ENCODE results near the gene ADRB2. TPM values are rescaled to one million over a fixed set of nuclear protein-coding genes. Genes with fewer than 3 reads are reported as not detected.

ADRB2 gene
- total RNA-seq, 1 donor: 27.5 TPM

- H3K27me3 ChIP-seq (ENCODE audit: insufficient read depth, low read length): no peaks in the 10 kb centered on the region
- H3K4me3 ChIP-seq (ENCODE audit: low read length): no peak overlapping the region
- peaks cover 74% of the 10 kb centered on the region for H3K4me1 ChIP-seq (ENCODE audit: insufficient read depth, low read length)
- H3K9me3 ChIP-seq (ENCODE audit: low read depth, low read length): no peaks in the 10 kb centered on the region
These were observed 7.5 kb downstream of the ADRB2 start for GRCh38 chr5:148833925-148834324.

- Histone ChIP-seq H3K9me3 (ENCODE audit: low read depth, low read length) (no peaks in the 10 kb centered on the region), H3K27me3 (ENCODE audit: insufficient read depth, low read length) (no peaks in the 10 kb centered on the region), H3K4me3 (ENCODE audit: low read length) (no peak overlapping the region), H3K4me1 (ENCODE audit: insufficient read depth, low read length) (peaks cover 66% of the 10 kb centered on the region)
These were observed 8.3 kb downstream of the ADRB2 start for GRCh38 chr5:148834689-148835088.

GRCh38 chr5:148836272-148837250 lies 10.2 kb downstream of the ADRB2 start:
- peaks cover 57% of the 10 kb centered on the region for H3K4me1 ChIP-seq (ENCODE audit: insufficient read depth, low read length)
- H3K4me3 ChIP-seq (ENCODE audit: low read length): no peak overlapping the region
- H3K9me3 ChIP-seq (ENCODE audit: low read depth, low read length): no peaks in the 10 kb centered on the region
- H3K27me3 ChIP-seq (ENCODE audit: insufficient read depth, low read length): no peaks in the 10 kb centered on the region

DNA sequence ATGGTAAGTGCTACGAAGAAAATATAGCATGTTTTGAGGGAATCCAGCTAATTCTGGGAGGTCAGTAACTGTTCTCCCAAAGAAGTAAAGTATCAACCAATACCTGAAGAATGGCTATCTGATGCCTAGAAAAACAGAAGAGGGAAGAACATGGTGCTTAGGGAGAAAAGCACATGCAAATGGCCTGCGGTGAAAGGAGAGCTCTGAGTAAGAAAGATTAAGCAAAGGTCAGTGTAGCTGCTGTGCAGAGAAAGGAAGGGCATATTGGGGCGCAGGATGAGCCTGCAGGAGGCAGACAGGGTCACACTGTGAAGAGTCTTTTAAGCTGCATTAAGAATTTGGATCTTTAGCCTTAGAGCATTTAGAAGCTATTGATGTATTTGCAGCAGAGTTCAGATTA lies 11.0 kb downstream of the ADRB2 start:
- H3K4me1 ChIP-seq (ENCODE audit: insufficient read depth, low read length): peaks cover 55% of the 10 kb centered on the region
- no peaks in the 10 kb centered on the region for H3K9me3 ChIP-seq (ENCODE audit: low read depth, low read length)
- H3K4me3 ChIP-seq (ENCODE audit: low read length): no peak overlapping the region
- no peaks in the 10 kb centered on the region for H3K27me3 ChIP-seq (ENCODE audit: insufficient read depth, low read length)

DNA sequence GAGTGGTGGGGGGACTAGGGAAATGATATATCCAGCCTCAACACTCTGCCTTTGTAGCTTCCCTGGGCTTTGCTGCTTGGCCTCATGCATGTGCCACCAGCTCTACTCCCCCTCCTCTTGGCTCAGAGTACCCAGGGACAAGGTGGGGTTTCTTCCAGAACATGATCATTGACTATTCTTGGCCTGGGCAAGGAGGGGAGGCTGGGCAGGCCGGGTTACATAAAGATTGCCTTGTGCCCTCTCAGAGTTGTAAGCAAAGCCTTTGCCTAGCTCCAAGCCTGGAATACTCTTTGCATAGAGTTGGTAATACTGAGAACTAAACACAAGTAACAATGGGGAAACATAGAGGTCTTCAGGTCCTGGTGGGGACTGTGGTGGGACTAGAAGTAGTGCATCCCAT lies 11.9 kb downstream of the ADRB2 start:
- Histone ChIP-seq H3K4me1 (ENCODE audit: insufficient read depth, low read length) (peaks cover 49% of the 10 kb centered on the region), H3K4me3 (ENCODE audit: low read length) (no peak overlapping the region)

DNA sequence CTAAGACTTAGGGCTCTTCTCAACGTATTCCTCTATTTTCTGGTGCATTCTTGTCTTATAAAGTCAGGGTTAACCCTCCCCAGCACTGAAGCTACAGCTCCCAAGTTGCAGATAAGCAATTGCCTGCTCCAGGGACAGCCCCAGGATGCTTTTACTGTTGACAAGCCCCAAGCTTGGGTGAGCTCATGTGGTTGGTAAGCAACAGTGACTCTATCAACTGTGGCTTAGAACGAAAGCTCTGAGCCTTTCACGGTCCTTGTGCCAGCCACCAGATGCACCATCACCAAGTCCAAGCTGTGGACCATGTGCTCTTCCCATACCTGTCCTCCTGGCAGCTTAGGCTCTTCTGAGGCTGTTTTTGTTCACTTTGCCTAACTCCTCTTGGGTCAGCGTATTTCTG lies 13.5 kb downstream of the ADRB2 start:
- Histone ChIP-seq H3K4me3 (ENCODE audit: low read length) (no peak overlapping the region), H3K27me3 (ENCODE audit: insufficient read depth, low read length) (no peaks in the 10 kb centered on the region), H3K9me3 (ENCODE audit: low read depth, low read length) (no peaks in the 10 kb centered on the region), H3K4me1 (ENCODE audit: insufficient read depth, low read length) (peaks cover 45% of the 10 kb centered on the region)

More for the DNA sequence above, 11.9 kb downstream of the ADRB2 start:
- Histone ChIP-seq H3K27me3 (ENCODE audit: insufficient read depth, low read length) (no peaks in the 10 kb centered on the region), H3K9me3 (ENCODE audit: low read depth, low read length) (no peaks in the 10 kb centered on the region)

DNA sequence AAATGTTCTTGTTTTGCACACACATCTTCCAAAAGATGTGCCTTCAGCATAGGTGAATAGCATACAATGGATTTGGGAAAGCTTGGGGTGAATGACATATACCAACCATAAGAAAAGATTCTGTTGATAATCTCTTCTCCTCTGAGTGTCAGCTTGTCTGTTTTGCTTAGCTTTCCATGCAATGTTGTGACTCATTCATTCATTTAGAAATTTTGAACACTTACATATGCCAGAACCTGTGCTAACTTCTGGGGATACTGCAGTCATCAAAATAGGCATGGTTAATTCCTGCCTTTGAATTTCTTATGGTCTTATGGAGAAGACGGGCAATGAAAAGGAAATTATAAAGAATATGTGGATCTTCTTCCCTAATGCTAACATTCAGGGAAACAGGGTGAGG lies 14.1 kb downstream of the ADRB2 start:
- Histone ChIP-seq H3K4me1 (ENCODE audit: insufficient read depth, low read length) (peaks cover 43% of the 10 kb centered on the region), H3K9me3 (ENCODE audit: low read depth, low read length) (no peaks in the 10 kb centered on the region), H3K27me3 (ENCODE audit: insufficient read depth, low read length) (no peaks in the 10 kb centered on the region), H3K4me3 (ENCODE audit: low read length) (no peak overlapping the region)

GRCh38 chr5:148841519-148841918 lies 15.1 kb downstream of the ADRB2 start:
- peaks cover 36% of the 10 kb centered on the region for H3K4me1 ChIP-seq (ENCODE audit: insufficient read depth, low read length)
- no peaks in the 10 kb centered on the region for H3K9me3 ChIP-seq (ENCODE audit: low read depth, low read length)
- H3K4me3 ChIP-seq (ENCODE audit: low read length): no peak overlapping the region
- H3K27me3 ChIP-seq (ENCODE audit: insufficient read depth, low read length): no peaks in the 10 kb centered on the region

- Histone ChIP-seq H3K4me1 (ENCODE audit: insufficient read depth, low read length) (peaks cover 36% of the 10 kb centered on the region), H3K4me3 (ENCODE audit: low read length) (no peak overlapping the region), H3K27me3 (ENCODE audit: insufficient read depth, low read length) (no peaks in the 10 kb centered on the region), H3K9me3 (ENCODE audit: low read depth, low read length) (no peaks in the 10 kb centered on the region)
These were observed 15.8 kb downstream of the ADRB2 start for GRCh38 chr5:148842161-148842560.

- Histone ChIP-seq H3K4me3 (ENCODE audit: low read length) (no peak overlapping the region), H3K9me3 (ENCODE audit: low read depth, low read length) (no peaks in the 10 kb centered on the region), H3K27me3 (ENCODE audit: insufficient read depth, low read length) (no peaks in the 10 kb centered on the region), H3K4me1 (ENCODE audit: insufficient read depth, low read length) (peaks cover 40% of the 10 kb centered on the region)
These were observed 17.3 kb downstream of the ADRB2 start for GRCh38 chr5:148843510-148844318.

- H3K4me3 ChIP-seq (ENCODE audit: low read length): no peak overlapping the region
- peaks cover 49% of the 10 kb centered on the region for H3K4me1 ChIP-seq (ENCODE audit: insufficient read depth, low read length)
- H3K9me3 ChIP-seq (ENCODE audit: low read depth, low read length): no peaks in the 10 kb centered on the region
- H3K27me3 ChIP-seq (ENCODE audit: insufficient read depth, low read length): no peaks in the 10 kb centered on the region
These were observed 18.2 kb downstream of the ADRB2 start for GRCh38 chr5:148844433-148845280.

DNA sequence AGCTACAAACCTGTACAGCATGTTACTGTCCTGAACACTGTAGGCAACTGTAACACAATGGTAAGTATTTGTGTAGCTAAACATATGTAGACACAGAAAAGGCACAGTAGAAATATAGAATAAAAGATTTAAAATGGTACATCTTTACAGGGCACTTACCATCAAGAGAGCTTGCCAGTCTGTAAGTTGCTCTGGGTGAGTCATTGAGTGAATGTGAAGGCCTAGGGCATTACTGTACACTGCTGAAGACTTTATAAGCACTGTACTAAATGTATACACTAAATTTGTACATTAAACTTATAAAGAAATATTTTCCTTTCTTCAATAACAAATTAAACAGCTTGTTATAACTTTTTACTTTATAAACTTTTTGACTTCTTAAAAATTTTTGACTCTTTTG lies 20.5 kb downstream of the ADRB2 start:
- Histone ChIP-seq H3K4me1 (ENCODE audit: insufficient read depth, low read length) (peaks cover 54% of the 10 kb centered on the region), H3K27me3 (ENCODE audit: insufficient read depth, low read length) (no peaks in the 10 kb centered on the region), H3K4me3 (ENCODE audit: low read length) (no peak overlapping the region), H3K9me3 (ENCODE audit: low read depth, low read length) (no peaks in the 10 kb centered on the region)

DNA sequence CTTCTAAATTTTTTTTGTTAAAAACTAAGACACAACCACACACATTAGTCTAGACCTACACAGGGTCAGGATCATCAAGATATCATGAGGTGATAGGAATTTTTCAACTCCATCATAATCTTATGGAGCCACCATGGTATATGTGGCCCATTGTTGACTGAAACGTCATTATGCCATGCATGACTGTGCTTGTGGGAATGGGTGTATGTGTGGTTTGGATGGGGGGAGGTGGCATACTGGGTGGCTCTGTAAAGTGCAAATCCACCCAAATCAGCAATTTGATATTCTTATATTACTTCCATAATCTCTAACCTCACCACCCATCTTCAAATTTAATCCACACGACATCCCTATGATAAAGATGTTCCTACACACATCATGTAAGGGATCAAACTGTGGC lies 21.0 kb downstream of the ADRB2 start:
- Histone ChIP-seq H3K4me3 (ENCODE audit: low read length) (no peak overlapping the region), H3K4me1 (ENCODE audit: insufficient read depth, low read length) (peaks cover 53% of the 10 kb centered on the region), H3K9me3 (ENCODE audit: low read depth, low read length) (no peaks in the 10 kb centered on the region), H3K27me3 (ENCODE audit: insufficient read depth, low read length) (no peaks in the 10 kb centered on the region)

- peaks cover 56% of the 10 kb centered on the region for H3K4me1 ChIP-seq (ENCODE audit: insufficient read depth, low read length)
- H3K27me3 ChIP-seq (ENCODE audit: insufficient read depth, low read length): no peaks in the 10 kb centered on the region
- H3K9me3 ChIP-seq (ENCODE audit: low read depth, low read length): no peaks in the 10 kb centered on the region
- H3K4me3 ChIP-seq (ENCODE audit: low read length): no peak overlapping the region
These were observed 22.1 kb downstream of the ADRB2 start for GRCh38 chr5:148848393-148849031.

Data from mononuclear cell (primary cell).